ENCODE results near the gene KIF9.
"Not testable (repeated sequence)": the region's sequence is repeated elsewhere in the genome, so short reads cannot be mapped to it uniquely, and the experiment has no call there.

- not testable (repeated sequence) for TF ChIP-seq EZH2 (IDR thresholded peaks at IDR 0.05; ENCODE audit: borderline replicate concordance, low read depth, low read length, severe bottlenecking); CTCF (IDR thresholded peaks at IDR 0.05; ENCODE audit: borderline replicate concordance, extremely low read depth, low read length, poor library complexity, severe bottlenecking)
Observed at GRCh38 chr3:47180011-47180410, 102.6 kb downstream of the KIF9 start.

All from DND-41 (cell line).